DMS 273 treated with DMSO at 0.1 percent for 48 hours (cell line): ENCODE results near the gene AFF3.
"Not testable (repeated sequence)": the region's sequence is repeated elsewhere in the genome, so short reads cannot be mapped to it uniquely, and the experiment has no call there.

Source experiments
- DNase-seq: peaks from one replicate; lab custom pipeline; 2025; lab: John Stamatoyannopoulos, UW

The AFF3 gene

GRCh38 chr2:99545066-99545465 is 597.3 kb downstream of the AFF3 start:
- no peak for DNase-seq

DNA sequence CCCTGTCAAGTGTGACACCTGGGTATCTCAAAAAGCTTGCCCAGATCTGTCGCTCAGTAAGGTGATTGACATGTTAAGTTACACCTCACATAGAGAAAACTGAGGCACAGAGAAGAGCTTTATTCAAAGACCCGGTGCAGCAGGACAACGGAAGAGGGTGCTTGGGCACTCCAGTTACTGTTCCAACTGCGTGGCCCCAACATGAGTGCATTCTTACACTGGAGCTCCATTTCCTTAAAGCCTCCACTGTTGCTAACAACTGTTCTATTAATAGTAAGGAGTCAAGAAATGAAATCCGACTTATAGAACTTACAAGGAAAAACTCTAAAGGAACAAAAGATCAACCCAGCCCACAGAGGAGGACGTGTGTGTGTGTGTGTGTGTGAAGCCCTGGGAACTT is 597.8 kb downstream of the AFF3 start:
- no peak for DNase-seq

DNA sequence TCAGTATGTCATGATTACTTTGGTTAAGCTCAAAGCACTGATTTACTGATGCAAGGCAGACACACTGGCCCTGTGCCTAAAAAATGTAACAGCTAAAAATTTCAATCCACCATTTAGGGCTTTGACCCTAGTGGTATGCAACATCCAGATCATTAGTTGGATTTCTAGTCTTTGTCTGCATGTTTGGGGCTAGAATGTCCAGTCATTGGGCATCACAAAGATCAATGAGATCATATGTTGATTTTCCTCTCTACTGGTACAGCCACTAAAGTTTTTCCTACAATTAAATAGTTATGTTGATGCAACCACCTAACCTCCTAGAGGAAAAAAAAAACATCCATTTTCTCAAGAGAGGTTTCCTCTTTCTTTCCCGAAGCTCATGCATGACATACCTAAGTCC is 599.1 kb downstream of the AFF3 start:
- no peak for DNase-seq

- DNase-seq = no peak
Measured at GRCh38 chr2:99537910-99538485, 604.4 kb downstream of the AFF3 start.

DNA sequence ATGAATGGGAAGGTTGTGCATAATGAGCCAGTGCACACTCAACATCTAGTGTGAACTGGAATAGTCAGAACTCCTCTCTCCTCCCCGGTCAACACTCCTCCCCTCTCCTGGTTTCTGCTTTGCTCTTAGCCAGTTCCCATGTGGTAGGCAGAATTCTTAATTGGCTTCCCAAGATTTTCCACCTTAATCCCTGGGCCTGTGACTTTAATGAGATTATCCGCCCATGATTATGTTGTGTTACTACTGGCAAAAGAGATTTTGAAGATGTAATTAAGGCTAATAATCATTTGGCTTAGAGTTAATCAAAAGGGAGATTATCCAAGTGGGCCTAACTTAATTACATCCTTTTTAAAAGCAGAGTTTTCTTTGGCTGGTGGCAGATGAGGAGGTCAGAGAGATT is 618.3 kb downstream of the AFF3 start:
- DNase-seq = no peak

DNA sequence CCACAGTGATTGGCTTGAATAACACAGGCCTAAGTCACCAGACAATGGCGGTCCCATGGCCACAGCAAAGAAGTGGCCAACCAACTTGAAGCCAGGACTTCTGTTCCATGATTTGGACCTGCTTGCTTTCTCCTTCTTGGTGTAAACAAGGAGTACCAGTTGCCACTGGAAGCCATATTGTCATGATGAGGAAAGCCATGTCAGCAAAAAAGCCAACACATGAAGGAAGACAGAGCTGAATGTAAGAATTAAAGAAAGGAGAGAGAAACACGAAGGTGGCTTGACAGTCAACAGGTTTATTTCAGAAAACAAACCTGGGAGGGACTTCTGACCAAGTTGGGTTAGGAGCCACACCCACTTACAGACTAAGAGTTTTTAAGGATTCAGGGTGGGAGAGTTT is 620.2 kb downstream of the AFF3 start:
- no peak for DNase-seq

DNA sequence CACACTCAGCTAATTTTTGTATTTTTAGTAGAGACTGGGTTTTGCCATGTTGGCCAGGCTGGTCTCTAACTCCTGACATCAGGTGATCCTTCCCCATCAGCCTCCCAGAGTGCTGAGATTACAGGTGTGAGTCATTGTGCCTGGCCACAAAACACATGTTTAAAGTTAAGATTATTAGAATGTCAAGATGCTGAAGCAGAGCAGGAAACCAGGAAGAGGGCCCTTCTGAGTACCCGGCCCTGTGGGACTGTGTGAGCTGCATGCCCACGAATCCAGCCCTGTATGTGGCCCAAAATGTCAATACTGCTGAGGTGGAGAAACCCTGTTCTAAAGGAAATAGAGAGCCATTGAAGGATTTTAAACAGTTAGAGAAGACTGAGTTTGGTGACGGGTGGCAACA is 621.6 kb downstream of the AFF3 start:
- DNase-seq = no peak

DNA sequence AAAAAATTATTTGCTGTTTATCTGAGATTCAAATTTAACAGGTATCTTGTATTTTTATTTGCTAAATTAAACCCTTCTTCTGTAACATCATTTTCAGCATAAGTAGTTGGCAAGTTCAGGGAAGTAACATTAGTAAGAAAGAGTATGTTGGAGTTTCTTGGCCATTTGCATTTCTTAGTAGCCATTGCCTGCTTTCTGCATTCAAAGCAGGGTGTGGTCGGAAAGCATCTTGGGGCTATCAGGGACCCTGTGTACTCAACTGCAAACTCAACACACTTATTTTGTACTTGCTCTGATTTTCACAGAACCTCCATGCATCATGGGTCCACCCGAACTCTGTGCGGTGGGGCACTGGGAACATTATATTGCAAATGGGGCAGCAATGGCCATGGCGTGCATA is 622.2 kb downstream of the AFF3 start:
- DNase-seq = no peak

- DNase-seq = no peak
Measured at GRCh38 chr2:99514357-99514756, 628.0 kb downstream of the AFF3 start.

- DNase-seq = no peak
Measured at GRCh38 chr2:99512181-99512591, 630.2 kb downstream of the AFF3 start.

GRCh38 chr2:99509387-99509786 is 633.0 kb downstream of the AFF3 start:
- DNase-seq = no peak

DNA sequence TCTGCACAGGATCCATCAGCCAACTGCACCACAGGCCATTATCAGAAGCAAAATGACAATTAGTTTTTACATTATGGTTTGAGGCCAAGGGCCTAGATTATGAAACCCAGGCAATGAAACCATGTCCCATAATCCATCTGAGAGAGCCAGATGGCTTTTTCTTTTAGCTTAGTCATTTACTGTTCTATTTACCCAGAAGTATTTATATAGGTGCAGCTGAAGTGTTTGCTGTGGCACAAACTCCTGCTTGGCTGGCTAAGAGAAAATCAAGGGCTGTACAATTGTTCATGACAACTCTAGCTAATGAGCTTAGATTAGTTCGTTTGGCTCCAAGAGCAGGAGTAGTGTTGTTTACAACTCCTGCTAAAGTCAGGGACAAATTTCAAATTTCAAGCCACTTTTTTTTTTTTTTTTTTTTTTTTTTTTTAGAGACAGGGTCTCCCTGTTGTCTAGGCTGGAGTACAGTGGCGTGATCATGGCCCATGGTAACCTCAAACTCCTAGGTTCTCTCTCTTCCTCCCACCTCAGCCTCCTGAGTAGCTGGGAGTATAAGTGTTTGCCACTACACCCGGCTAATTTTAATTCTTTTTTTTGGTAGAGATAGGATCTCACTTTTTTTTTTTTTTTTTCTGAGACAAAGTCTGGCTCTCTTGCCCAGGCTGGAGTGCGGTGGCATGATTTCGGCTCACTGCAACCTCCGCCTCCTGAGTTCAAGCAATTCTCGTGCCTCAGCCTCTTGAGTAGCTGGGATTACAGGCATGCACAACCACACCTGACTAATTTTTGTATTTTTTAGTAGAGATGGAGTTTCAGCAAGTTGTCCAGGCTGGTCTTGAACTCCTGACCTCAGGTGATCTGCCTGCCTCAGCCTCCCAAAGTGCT is 634.2 kb downstream of the AFF3 start:
- no peak for DNase-seq

DNA sequence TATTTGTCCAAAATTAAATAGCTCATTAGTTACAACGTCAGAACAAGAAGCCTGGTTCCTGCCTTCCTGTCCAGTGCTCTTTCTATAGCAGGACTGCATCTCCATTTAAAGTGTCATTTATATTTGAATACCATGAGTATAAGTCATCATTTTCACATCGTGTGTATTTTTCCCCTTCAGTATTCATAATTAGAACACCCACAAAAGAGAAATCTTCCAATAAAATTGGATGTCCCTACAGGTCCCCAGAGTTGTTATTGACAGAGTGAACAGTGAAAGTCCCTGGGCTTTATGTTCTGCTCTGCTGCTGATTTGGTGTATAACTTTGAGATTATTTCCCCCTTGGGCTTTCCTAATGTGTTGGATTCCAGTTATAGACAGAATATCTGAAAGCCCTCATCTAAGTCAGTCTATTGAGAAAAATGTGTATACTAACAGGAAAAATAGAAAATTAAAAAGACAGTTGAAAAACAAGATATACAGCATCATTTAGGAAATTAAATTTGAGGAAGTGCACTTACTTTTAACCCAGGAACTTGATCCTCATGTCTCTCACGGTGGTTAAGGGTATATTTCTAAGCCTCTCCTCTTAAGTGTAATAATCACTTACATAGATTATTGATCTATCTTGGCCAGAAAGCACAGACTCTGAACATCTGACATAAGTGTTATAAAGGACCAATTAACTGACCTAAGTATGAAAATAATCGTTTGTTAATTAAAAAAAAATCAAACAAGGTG is 637.4 kb downstream of the AFF3 start:
- no peak for DNase-seq

- not testable (repeated sequence) for DNase-seq
Measured at GRCh38 chr2:99503662-99504416, 638.6 kb downstream of the AFF3 start.

- no peak for DNase-seq
Measured at GRCh38 chr2:99496021-99496420, 646.4 kb downstream of the AFF3 start.
